Upper lobe of left lung (tissue), 6 donors: Measurements from ENCODE around the gene KIF25. TPM values are rescaled to one million over a fixed set of nuclear protein-coding genes. Genes with fewer than 3 reads are reported as not detected.

Experiments
- ATAC-seq, 2 donors: fragments of 200-7000 bp; cut with Tn5 transposase; one replicate each; pipeline ENCODE4 v1.9.1; 2022; ENCODE audit warnings: mild to moderate bottlenecking in 2 of 2, moderate library complexity in 2 of 2; ENCODE audit not compliant: low FRiP score in 2 of 2
- DNase-seq, 2 donors: peaks; one replicate each; pipeline ENCODE4 v3.0.0-alpha.2; 2019 to 2020
- H3K27ac ChIP-seq, 4 donors: fragments of 200-600 bp; sonication (generic); one replicate each; pipeline ENCODE4 v1.5.1; 2016 to 2019
- H3K27me3 ChIP-seq, 4 donors: fragments of 200-600 bp; sonication (generic); one replicate each; pipeline ENCODE4 v1.5.1; 2017 to 2019
- H3K36me3 ChIP-seq, 4 donors: fragments of 200-600 bp; sonication (generic); one replicate each; pipeline ENCODE4 v1.5.1; 2016 to 2019
- H3K4me1 ChIP-seq, 4 donors: fragments of 200-600 bp; sonication (generic); one replicate each; pipeline ENCODE4 v1.5.1; 2018 to 2019
- H3K4me3 ChIP-seq, 4 donors: fragments of 200-600 bp; sonication (generic); one replicate each; pipeline ENCODE4 v1.5.1; 2017 to 2019; ENCODE audit warnings: mild to moderate bottlenecking in 2 of 4, moderate library complexity in 1 of 4
- H3K9me3 ChIP-seq, 4 donors: fragments of 200-600 bp; sonication (generic); one replicate each; pipeline ENCODE4 v1.5.1; 2018 to 2019
- EP300 ChIP-seq, 4 donors: sonication (generic); formaldehyde crosslinking; IDR thresholded peaks; one replicate each; pipeline ENCODE4 v1.5.1; 2017; ENCODE audit warnings: antibody characterized with exemption in 4 of 4, control low read depth in 2 of 4
- POLR2A ChIP-seq, 4 donors: fragments of 450-650 bp; IDR thresholded peaks; one replicate each; pipeline ENCODE4 v1.5.1; 2016 to 2017; ENCODE audit warnings: antibody characterized with exemption in 4 of 4, mild to moderate bottlenecking in 2 of 4
- POLR2AphosphoS5 ChIP-seq, 2 donors: sonication (generic); formaldehyde crosslinking; IDR thresholded peaks; one replicate each; pipeline ENCODE4 v1.5.1; 2017; ENCODE audit warnings: antibody characterized with exemption in 2 of 2
- WGBS, 2 donors: methylation state at CpG; one replicate each; pipeline ENCODE4 v1.1.5; 2017 to 2018; 5-methylcytosine and 5-hydroxymethylcytosine counted together
- total RNA-seq, 6 donors: library from RNA; depleted of rRNA in 4 of 6; stranded (reverse); fragments of >200 nt in 4 of 6; gene quantifications; one replicate each; pipeline versions ENCODE4 v1.1.0 to v1.2.1, GENCODE V29; 2016 to 2021
- TF ChIP-seq, protein P1 (sequence below), 6 experiments: fragments of 450-650 bp in 4 of 6; fragments of 200-600 bp in 2 of 6; sonication (generic) in 2 of 6; IDR thresholded peaks; one replicate each; pipeline ENCODE4 v1.5.1; 2016 to 2019; ENCODE audit warnings: antibody characterized with exemption in 6 of 6
- donor health status: DM: no; HTN: no; CAD: no; lungs with moderate emphysema.
- donor health status: DM: no; HTN: yes; CAD: no; lungs with severe emphysema.

Gene KIF25
- total RNA-seq, 6 donors from 2014 or later: 0.17 to 0.54 (median 0.30) TPM; not detected in 3

DNA sequence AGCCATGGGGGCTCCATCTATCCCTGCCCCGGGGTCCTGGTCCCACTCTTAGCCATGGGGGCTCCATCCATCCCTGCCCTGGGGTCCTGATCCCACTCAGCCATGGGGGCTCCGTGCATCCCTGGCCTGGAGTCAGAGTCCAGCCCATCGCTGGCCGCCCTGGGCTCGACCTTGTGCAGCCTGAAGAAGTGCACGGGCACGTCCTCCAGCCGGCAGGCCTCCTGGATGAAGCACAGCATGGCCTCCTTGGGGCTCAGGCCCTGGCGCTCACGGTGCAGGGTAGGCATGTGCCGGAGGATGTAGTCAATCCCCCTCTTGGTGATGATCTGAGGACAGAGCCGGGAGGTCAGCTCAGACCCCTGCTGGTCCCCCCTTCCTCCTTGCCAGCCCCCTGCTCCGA is 66.0 kb downstream of the KIF25 start:
- ATAC-seq: no peak

DNA sequence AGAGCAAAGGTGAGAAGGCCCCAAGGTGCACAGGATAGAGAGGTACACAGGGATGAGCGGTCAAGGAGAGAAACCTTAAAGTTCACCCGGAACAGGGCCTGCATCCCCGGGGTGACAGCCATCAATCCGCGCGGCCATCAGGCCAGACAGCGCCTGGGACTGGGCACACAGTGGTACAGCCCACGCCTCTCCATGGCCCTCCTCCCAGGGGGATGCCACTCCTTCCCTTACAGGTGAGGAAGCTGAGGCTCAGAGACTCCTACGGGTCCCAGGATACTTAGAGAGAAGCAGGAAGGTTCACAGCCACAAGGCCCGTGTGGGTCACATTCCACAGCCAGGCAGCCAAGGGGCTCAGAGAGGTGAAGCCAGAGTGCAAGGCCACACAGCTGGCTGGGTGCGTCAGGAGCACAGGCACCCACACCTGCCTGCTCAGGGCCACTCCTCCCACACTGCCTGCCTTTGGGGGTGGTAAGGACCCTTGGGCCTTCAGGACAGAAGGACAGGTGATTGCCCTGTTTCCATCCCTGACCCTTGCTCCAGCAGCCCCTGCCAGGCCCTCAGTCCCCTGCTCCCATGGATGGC is 66.8 kb downstream of the KIF25 start:
- TF ChIP-seq, protein P1, sequence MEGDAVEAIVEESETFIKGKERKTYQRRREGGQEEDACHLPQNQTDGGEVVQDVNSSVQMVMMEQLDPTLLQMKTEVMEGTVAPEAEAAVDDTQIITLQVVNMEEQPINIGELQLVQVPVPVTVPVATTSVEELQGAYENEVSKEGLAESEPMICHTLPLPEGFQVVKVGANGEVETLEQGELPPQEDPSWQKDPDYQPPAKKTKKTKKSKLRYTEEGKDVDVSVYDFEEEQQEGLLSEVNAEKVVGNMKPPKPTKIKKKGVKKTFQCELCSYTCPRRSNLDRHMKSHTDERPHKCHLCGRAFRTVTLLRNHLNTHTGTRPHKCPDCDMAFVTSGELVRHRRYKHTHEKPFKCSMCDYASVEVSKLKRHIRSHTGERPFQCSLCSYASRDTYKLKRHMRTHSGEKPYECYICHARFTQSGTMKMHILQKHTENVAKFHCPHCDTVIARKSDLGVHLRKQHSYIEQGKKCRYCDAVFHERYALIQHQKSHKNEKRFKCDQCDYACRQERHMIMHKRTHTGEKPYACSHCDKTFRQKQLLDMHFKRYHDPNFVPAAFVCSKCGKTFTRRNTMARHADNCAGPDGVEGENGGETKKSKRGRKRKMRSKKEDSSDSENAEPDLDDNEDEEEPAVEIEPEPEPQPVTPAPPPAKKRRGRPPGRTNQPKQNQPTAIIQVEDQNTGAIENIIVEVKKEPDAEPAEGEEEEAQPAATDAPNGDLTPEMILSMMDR (IDR thresholded peaks at IDR 0.05): no peak
- TF ChIP-seq POLR2A (IDR thresholded peaks at IDR 0.05) (no peak), EP300 (IDR thresholded peaks at IDR 0.05) (no peak), POLR2AphosphoS5 (IDR thresholded peaks at IDR 0.05) (no peak)
- DNase-seq (peak in 1 of 2 donors; percentile 52), ATAC-seq (no peak)
- peaks cover 0 to 5% (median 4%) of the 10 kb centered on the region in 4 donors for H3K4me1 ChIP-seq
- no peaks in the 10 kb centered on the region for H3K36me3 ChIP-seq
- H3K9me3 ChIP-seq: no peaks in the 10 kb centered on the region
- 90% methylated on average over 9 to 10 of the region's 11 CpGs for WGBS, 2 donors
- H3K27me3 ChIP-seq: no peaks in the 10 kb centered on the region
- H3K4me3 ChIP-seq: no peak overlapping the region
- no peak overlapping the region for H3K27ac ChIP-seq

More for the DNA sequence above, 66.0 kb downstream of the KIF25 start:
- peaks cover 0 to 5% (median 4%) of the 10 kb centered on the region in 4 donors for H3K4me1 ChIP-seq
- H3K4me3 ChIP-seq: no peak overlapping the region
- no peak for TF ChIP-seq POLR2A (IDR thresholded peaks at IDR 0.05)
- no peak for TF ChIP-seq EP300 (IDR thresholded peaks at IDR 0.05)
- TF ChIP-seq, protein P1 (IDR thresholded peaks at IDR 0.05): no peak
- TF ChIP-seq POLR2AphosphoS5 (IDR thresholded peaks at IDR 0.05): no peak
- WGBS, 2 donors: 91 to 100% methylated on average over 1 to 12 of the region's 13 CpGs
- no peaks in the 10 kb centered on the region for H3K9me3 ChIP-seq
- no peak overlapping the region for H3K27ac ChIP-seq
- H3K36me3 ChIP-seq: no peaks in the 10 kb centered on the region
- H3K27me3 ChIP-seq: no peaks in the 10 kb centered on the region
- peak in 1 of 2 donors; percentile 74 for DNase-seq

DNA sequence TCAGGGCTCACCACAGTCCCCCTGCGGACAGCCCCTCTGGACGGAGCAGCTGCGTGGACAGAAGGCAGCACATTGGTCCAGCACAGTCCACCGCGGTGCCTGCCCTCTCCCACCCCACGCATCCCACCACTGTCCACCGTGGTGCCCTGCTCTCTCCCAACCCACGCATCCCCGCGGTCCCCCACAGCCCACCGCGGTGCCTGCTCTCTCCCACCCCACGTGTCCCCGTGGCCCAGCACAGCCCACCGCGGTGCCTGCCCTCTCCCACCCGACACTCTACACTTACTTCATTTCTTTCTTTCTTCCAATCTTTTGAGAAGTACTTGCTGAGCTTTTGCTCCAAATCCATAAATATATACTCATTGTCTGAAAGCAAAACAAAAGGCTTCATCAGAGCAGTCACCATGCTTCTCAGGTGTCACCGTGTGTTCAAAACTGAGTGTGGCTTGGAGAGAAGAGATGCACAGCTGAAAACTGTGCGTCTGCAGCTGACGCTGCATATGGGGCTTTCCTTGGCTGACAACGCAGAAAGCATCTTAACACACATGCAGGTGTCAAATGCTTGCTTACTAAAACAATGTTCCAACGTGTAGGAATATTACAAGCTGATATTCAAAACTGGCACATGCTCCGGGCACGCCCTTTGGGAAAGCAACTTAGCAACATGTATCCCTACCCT is 69.7 kb downstream of the KIF25 start:
- WGBS, 2 donors: 89 to 92% methylated on average over 21 to 24 of the region's 24 CpGs
- Histone ChIP-seq H3K36me3 (no peaks in the 10 kb centered on the region), H3K4me1 (no peaks in the 10 kb centered on the region), H3K4me3 (no peak overlapping the region), H3K9me3 (no peaks in the 10 kb centered on the region), H3K27me3 (no peaks in the 10 kb centered on the region), H3K27ac (no peak overlapping the region)
- TF ChIP-seq POLR2AphosphoS5 (IDR thresholded peaks at IDR 0.05) (no peak), POLR2A (IDR thresholded peaks at IDR 0.05) (no peak), EP300 (IDR thresholded peaks at IDR 0.05) (no peak)
- TF ChIP-seq, protein P1 (IDR thresholded peaks at IDR 0.05): no peak
- no peak for ATAC-seq
- peak in 1 of 2 donors; percentile 71 for DNase-seq

DNA sequence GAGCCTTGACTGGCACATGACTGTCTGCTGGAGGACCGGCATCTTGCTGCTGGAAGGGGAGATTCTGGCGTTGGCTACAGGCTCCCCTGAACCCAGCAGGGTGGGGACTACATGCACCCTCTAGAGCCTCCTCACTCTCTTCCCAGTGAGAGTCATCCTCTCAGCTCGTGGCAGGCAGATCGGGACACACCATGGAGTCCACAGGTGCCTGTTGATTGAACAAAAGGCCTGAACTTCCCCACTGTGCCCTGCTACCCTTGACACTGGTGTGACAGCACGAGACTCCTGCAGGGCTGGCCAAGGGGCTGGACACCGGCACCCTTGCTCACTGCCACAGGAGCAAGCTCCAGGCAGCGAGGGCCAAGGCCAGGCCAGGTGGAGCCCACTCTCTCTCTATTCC is 73.3 kb downstream of the KIF25 start:
- TF ChIP-seq, protein P1 (IDR thresholded peaks at IDR 0.05): no peak
- TF ChIP-seq EP300 (IDR thresholded peaks at IDR 0.05) (no peak), POLR2AphosphoS5 (IDR thresholded peaks at IDR 0.05) (no peak), POLR2A (IDR thresholded peaks at IDR 0.05) (no peak)
- DNase-seq (peak in 1 of 2 donors; percentile 40), ATAC-seq (no peak)
- Histone ChIP-seq H3K27ac (no peak overlapping the region), H3K4me3 (no peak overlapping the region), H3K4me1 (no peaks in the 10 kb centered on the region), H3K36me3 (no peaks in the 10 kb centered on the region), H3K9me3 (no peaks in the 10 kb centered on the region), H3K27me3 (no peaks in the 10 kb centered on the region)
- WGBS, 2 donors: 95 to 98% methylated on average over 7 of the region's 7 CpGs
